ENCODE results near the gene SKP2.

GRCh38 chr5:36164461-36164860 is 12.6 kb downstream of the SKP2 start:
- TF ChIP-seq CTCF (IDR thresholded peaks at IDR 0.05; ENCODE audit: low read depth, low read length, poor library complexity, severe bottlenecking) = no peak
- TF ChIP-seq EZH2phosphoT487 (IDR thresholded peaks at IDR 0.05; ENCODE audit: borderline replicate concordance, low read length) = no peak

Measured in DOHH2 (cell line).